KMS-11 (cell line): Measurements from ENCODE around the gene FMNL2.

Source experiments
- H2AFZ ChIP-seq: fragments of 200-600 bp; sonication (generic); 2 replicates; pipeline ENCODE4 v1.6.1; 2016; ENCODE audit warnings: antibody characterized with exemption, mixed run types, low read depth
- H3K27ac ChIP-seq: fragments of 200-600 bp; sonication (generic); 2 replicates; pipeline ENCODE4 v1.6.1; 2016; ENCODE audit warnings: mild to moderate bottlenecking, mixed run types
- H3K27me3 ChIP-seq: fragments of 200-600 bp; sonication (generic); 2 replicates; pipeline ENCODE4 v1.6.1; 2017; ENCODE audit warnings: mild to moderate bottlenecking, low read depth, mixed run types, moderate library complexity; ENCODE audit not compliant: insufficient read depth
- H3K36me3 ChIP-seq: fragments of 200-600 bp; sonication (generic); 2 replicates; pipeline ENCODE4 v1.6.1; 2017; ENCODE audit warnings: mild to moderate bottlenecking, mixed run types; ENCODE audit not compliant: insufficient read depth
- H3K4me1 ChIP-seq: fragments of 200-600 bp; sonication (generic); 2 replicates; pipeline ENCODE4 v1.6.1; 2016; ENCODE audit warnings: mild to moderate bottlenecking, low read depth, mixed run types; ENCODE audit not compliant: poor library complexity, severe bottlenecking
- H3K4me2 ChIP-seq: fragments of 200-600 bp; sonication (generic); 2 replicates; pipeline ENCODE4 v1.7.0; 2016; ENCODE audit warnings: mild to moderate bottlenecking, mixed run types
- H3K4me3 ChIP-seq: fragments of 200-600 bp; sonication (generic); IDR thresholded peaks from 2 replicates; pipeline ENCODE4 v1.6.1; 2017; ENCODE audit warnings: low read depth, low read length, mixed read lengths; ENCODE audit not compliant: insufficient read depth
- H3K79me2 ChIP-seq: fragments of 200-600 bp; sonication (generic); 2 replicates; pipeline ENCODE4 v1.6.1; 2016; ENCODE audit warnings: low read depth, mixed run types; ENCODE audit not compliant: insufficient read depth
- H3K9ac ChIP-seq: fragments of 200-600 bp; sonication (generic); 2 replicates; pipeline ENCODE4 v1.6.1; 2016; ENCODE audit warnings: mild to moderate bottlenecking, mixed run types
- H4K20me1 ChIP-seq: fragments of 200-600 bp; sonication (generic); 2 replicates; pipeline ENCODE4 v1.6.1; 2016; ENCODE audit warnings: mild to moderate bottlenecking, mixed run types; ENCODE audit not compliant: insufficient read depth
- CTCF ChIP-seq: fragments of 200-600 bp; sonication (generic); conservative IDR thresholded peaks from 2 replicates; pipeline ENCODE4 v1.6.1; 2017; ENCODE audit warnings: low read depth, mild to moderate bottlenecking, antibody characterized with exemption, low read length, moderate library complexity, mixed read lengths

The FMNL2 gene

GRCh38 chr2:152555048-152555447, 220.1 kb downstream of the FMNL2 start:
- Histone ChIP-seq H3K27ac (no peak overlapping the region), H3K4me2 (no peak overlapping the region), H3K36me3 (no peaks in the 10 kb centered on the region)

GRCh38 chr2:152556506-152556905, 221.5 kb downstream of the FMNL2 start:
- Histone ChIP-seq H3K4me1 (peaks cover 80% of the 10 kb centered on the region), H3K79me2 (no peaks in the 10 kb centered on the region), H3K9ac (peak overlapping the region; percentile 60; the same call in 1 of the 2 replicates), H4K20me1 (no peaks in the 10 kb centered on the region), H3K27ac (peak overlapping the region; percentile 93), H3K27me3 (no peaks in the 10 kb centered on the region), H3K4me3 (no peak overlapping the region), H3K4me2 (peak overlapping the region; percentile 69), H2AFZ (no peak overlapping the region), H3K36me3 (no peaks in the 10 kb centered on the region)
- no peak for TF ChIP-seq CTCF

More at GRCh38 chr2:152555048-152555447, 220.1 kb downstream of the FMNL2 start:
- TF ChIP-seq CTCF, result peak; percentile 36; the same call in 1 of the 2 replicates
- Histone ChIP-seq H4K20me1 (no peaks in the 10 kb centered on the region), H2AFZ (no peak overlapping the region), H3K4me3 (no peak overlapping the region), H3K27me3 (no peaks in the 10 kb centered on the region), H3K4me1 (peaks cover 65% of the 10 kb centered on the region), H3K79me2 (no peaks in the 10 kb centered on the region), H3K9ac (no peak overlapping the region)

- no peak overlapping the region for H3K4me3 ChIP-seq
- no peaks in the 10 kb centered on the region for H3K27me3 ChIP-seq
- H3K4me2 ChIP-seq, result peak overlapping the region; percentile 69
- no peaks in the 10 kb centered on the region for H3K36me3 ChIP-seq
- H3K9ac ChIP-seq, result peak overlapping the region; percentile 60; the same call in 1 of the 2 replicates
- H3K27ac ChIP-seq, result peak overlapping the region; percentile 93
- H3K4me1 ChIP-seq, result peaks cover 88% of the 10 kb centered on the region
- peak overlapping the region; percentile 6; the same call in 1 of the 2 replicates for H2AFZ ChIP-seq
- no peaks in the 10 kb centered on the region for H4K20me1 ChIP-seq
- H3K79me2 ChIP-seq, result no peaks in the 10 kb centered on the region
- TF ChIP-seq CTCF, result no peak
Observed at GRCh38 chr2:152557273-152557888, 222.4 kb downstream of the FMNL2 start.

GRCh38 chr2:152558158-152558984, 223.4 kb downstream of the FMNL2 start:
- TF ChIP-seq CTCF, result no peak
- Histone ChIP-seq H3K4me2 (peak overlapping the region; percentile 69), H3K79me2 (no peaks in the 10 kb centered on the region), H3K36me3 (no peaks in the 10 kb centered on the region), H3K27me3 (no peaks in the 10 kb centered on the region), H4K20me1 (no peaks in the 10 kb centered on the region), H2AFZ (peak overlapping the region; percentile 11; the same call in 1 of the 2 replicates), H3K4me3 (peak overlapping the region; percentile 90), H3K4me1 (peaks cover 91% of the 10 kb centered on the region), H3K9ac (peak overlapping the region; percentile 60), H3K27ac (peak overlapping the region; percentile 93)
